Measurements from ENCODE around the gene FAM89A. TPM values are rescaled to one million over a fixed set of nuclear protein-coding genes. Genes with fewer than 3 reads are reported as not detected.

FAM89A gene
- total RNA-seq, 1 donor, result 22.5 TPM

DNA sequence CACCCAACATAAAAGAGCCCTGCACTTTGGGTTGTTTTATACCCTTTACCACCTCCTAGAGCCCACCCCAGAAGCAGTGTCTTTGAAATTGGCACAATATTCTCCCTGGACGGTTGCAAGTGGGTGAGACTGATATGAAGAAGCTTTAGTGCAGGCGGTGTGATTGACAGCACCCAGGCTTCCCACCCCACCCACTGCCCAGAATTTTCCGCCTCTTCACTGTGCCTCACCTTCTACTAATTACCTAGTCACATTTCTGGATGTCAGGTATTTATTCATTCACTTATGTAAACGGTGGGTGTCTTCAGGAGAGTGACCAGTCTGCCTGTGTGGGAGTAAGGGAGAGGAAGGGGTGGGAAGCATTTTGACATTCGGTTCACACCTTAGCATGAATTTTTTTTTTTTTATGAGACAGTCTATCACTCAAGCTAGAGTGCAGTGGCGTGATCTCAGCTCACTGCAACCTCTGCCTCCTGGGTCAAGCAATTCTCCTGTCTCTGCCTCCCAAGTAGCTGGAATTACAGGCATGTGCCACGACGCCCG, 1.7 kb upstream of the FAM89A start:
- TF ChIP-seq, protein P1, sequence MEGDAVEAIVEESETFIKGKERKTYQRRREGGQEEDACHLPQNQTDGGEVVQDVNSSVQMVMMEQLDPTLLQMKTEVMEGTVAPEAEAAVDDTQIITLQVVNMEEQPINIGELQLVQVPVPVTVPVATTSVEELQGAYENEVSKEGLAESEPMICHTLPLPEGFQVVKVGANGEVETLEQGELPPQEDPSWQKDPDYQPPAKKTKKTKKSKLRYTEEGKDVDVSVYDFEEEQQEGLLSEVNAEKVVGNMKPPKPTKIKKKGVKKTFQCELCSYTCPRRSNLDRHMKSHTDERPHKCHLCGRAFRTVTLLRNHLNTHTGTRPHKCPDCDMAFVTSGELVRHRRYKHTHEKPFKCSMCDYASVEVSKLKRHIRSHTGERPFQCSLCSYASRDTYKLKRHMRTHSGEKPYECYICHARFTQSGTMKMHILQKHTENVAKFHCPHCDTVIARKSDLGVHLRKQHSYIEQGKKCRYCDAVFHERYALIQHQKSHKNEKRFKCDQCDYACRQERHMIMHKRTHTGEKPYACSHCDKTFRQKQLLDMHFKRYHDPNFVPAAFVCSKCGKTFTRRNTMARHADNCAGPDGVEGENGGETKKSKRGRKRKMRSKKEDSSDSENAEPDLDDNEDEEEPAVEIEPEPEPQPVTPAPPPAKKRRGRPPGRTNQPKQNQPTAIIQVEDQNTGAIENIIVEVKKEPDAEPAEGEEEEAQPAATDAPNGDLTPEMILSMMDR (IDR thresholded peaks at IDR 0.05; ENCODE audit: insufficient read depth, low read depth, low read length), result no peak
- H3K4me3 ChIP-seq (ENCODE audit: low read depth, low read length), result no peak overlapping the region
- DNase-seq (ENCODE audit: low read depth), result no peak

DNA sequence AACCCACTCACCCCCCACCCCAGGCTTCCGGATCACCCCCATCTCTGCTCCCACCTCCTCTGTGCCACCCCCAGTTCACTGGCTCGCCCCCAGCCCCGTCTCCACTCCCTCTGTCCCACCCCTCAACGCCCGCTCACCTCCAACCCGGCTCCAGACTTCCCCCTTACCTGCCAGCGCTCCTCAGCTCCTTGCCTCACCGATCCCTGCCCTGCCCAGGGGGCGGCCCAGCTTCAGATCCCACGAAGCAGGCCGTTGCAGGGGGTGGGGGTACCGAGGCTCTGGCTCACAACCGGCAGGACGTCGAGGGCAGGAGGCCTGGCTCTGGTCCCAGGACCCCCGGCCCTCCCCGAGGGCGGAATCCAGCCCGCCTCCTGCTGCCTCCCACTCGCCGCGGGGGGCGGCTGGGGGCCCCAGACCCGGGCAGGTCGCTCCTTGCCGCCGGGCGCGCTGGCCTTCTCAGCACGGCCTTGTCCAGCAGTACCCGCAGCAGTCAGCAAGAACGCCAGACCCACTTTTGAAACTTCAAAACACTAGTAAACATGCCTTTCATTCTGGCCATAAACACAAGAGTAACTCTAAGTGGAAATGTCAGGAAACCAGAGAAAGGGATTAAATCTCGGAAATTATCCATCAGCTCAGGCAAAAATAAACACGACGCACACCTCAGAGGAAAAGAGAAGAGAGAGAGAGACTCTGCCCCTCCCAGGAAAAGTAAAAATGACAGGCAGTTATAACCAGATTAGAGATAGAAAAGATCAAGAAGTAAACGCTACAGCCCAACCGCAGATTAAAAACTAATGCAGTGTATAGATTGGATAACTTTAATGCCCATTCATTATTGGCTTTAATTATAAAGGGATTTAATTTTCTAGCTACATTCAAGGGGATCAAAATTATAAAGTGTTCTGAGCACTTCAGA, 1.0 kb upstream of the FAM89A start:
- TF ChIP-seq, protein P1 (IDR thresholded peaks at IDR 0.05; ENCODE audit: insufficient read depth, low read depth, low read length), result no peak
- H3K4me3 ChIP-seq (ENCODE audit: low read depth, low read length), result peak overlapping the region; percentile 71
- DNase-seq (ENCODE audit: low read depth), result peak; percentile 70

DNA sequence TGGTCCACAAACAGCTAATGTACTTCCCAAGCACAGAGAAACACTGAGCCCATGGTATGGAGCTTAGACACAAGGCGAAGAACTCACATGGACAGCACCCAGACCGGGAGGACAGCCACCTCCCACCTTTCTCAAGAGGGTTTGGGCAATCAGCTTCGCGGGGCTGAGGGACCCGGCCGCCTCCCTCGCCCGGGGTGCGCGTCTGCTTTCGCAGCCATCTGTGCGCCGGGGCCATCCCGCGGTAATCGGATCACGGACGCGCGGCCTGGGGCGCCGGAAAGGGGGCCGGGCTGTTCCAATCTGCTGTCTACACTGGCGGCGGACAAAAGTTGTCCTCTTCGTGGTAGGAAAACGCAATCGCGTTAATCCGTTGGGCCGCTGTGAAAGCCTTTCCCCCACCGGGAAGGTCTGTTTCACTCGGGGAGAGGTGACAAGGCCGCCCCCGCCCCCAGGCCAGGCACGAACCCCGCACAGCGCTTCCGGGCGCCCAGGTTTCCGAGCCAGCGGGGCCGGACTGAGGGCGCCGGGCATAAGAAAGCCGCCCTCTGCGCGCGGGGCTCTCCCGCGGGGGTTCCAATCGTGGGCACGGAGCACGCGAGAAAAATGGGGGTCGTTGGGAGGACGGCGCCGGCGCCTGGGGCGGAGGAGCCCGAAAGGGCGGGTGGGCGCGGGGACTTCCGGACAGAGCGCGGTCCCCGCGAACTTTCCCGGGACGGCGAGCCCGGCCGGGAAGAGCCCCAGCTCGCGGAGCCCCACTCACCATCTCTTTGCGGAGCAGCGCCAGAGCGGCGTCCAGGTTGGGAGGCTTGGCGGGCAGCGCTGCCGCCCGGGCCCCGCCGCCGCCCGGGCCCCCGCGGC, 664 bp downstream of the FAM89A start:
- peak overlapping the region; percentile 90 for H3K4me3 ChIP-seq (ENCODE audit: low read depth, low read length)
- DNase-seq (ENCODE audit: low read depth), result peak; percentile 71
- TF ChIP-seq, protein P1 (IDR thresholded peaks at IDR 0.05; ENCODE audit: insufficient read depth, low read depth, low read length), result no peak

DNA sequence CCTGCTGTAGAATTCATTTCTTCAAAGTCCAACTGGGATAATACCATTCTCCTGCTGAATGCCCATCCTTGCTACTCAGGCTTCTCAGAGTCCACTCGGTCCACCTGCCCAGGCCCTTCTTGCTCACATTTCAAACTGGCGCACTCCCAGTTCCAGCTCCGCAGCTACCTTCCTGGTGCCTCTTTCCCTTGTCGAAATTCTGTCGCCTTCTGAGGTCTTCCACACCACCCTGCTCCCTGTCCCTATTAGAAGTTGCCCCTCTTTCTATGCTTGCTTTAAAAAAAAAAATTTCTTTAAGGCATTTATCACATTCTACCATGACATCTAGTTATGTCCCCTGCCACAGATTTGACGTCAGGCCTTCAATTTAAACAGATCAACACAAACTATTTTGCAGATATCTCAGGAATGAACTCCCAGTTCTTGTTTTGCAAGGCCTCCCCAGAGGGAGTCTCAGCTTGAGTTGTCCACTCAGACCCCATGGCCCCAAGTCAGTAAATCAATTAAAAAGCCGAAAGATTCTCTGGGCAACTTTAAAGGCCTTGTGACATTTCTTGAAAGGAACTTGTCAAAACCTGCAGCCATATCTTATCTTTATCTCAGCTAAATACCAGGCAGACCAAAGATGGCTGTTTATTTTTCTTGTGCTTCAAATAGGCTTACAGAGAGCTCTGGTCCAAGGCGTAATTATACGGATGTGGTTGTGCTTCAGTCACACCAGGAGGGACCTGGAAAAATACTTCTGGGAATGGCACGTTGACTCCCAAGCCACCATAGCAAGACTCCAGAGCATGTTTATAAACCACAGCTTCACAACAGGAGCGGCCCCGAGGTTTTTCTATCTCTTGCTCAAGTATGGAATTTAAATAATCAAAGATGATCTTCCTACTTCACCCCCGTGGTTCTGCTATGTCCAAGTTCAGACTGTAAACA, 2.2 kb downstream of the FAM89A start:
- DNase-seq (ENCODE audit: low read depth), result peak; percentile 97
- TF ChIP-seq, protein P1 (IDR thresholded peaks at IDR 0.05; ENCODE audit: insufficient read depth, low read depth, low read length), result no peak
- peak overlapping the region; percentile 90 for H3K4me3 ChIP-seq (ENCODE audit: low read depth, low read length)

DNA sequence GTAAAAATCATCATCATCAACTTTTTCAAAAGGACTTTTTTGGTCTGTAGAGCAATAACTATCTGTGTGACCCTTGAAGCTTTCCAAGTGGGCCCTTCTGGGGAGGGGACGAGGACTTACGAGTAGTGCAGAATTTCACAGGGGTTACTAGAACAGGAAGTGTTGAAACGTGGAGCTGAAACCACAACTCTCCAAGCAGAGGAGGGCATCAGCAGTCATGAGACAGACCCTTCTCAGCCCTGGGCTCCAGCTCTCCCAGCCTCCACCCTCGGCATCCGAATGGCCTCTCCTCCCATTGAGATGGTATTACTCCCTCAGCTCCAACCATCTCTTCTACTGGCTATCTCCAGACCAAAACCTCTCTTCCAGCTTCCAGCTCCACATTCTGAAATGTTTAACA, 3.6 kb downstream of the FAM89A start:
- H3K4me3 ChIP-seq (ENCODE audit: low read depth, low read length), result peak overlapping the region; percentile 29
- TF ChIP-seq, protein P1 (IDR thresholded peaks at IDR 0.05; ENCODE audit: insufficient read depth, low read depth, low read length), result no peak
- DNase-seq (ENCODE audit: low read depth), result peak; percentile 93

DNA sequence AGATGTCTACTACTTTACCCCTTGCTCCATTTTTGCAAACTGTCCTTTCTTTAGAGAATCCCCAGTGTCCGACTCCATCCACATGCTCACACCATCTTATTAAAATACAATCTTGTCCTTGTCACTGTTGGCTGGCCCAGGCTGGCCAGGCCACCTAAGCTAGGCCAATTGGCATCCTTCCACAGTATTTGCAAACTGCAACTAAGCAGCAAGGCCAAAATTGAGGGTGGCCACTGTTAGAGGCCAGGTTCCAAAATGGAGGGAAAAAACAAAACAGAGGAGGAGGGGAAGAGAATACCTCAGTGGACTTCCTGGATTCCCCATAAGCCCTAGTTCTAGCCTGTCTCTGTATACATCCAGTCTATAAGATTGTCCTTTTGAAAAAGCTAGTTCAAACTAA, 4.3 kb downstream of the FAM89A start:
- TF ChIP-seq, protein P1 (IDR thresholded peaks at IDR 0.05; ENCODE audit: insufficient read depth, low read depth, low read length), result no peak
- no peak for DNase-seq (ENCODE audit: low read depth)
- H3K4me3 ChIP-seq (ENCODE audit: low read depth, low read length), result no peak overlapping the region
